HG03025 (cell line): ENCODE results near the gene CYP27A1.

Experiments
- ATAC-seq: cut with Tn5 transposase; IDR thresholded peaks from one replicate; pipeline ENCODE4 v1.9.1; 2021; ENCODE audit warnings: mild to moderate bottlenecking, moderate library complexity; ENCODE audit not compliant: unreplicated experiment, low FRiP score

Gene CYP27A1

GRCh38 chr2:218809515-218809914 is 27.6 kb downstream of the CYP27A1 start:
- no peak for ATAC-seq

DNA sequence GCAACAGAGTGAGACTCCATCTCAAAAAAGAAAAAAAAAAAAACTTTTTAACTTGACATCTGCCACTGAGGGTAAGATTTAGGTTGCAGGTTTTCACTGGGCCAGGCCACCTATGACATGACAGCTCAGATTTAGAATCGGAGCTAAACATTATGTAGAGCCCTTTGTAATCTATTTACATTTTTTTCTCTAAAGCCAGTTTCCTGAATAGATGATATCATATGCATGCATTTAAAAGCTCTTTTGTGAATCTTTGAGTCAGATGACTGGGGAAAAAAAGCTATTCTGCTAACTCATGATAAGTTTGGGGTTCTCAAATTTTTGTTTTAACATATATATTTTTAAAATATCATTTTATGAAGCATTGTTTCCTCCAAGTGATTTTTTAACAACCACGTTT is 28.3 kb downstream of the CYP27A1 start:
- ATAC-seq: no peak

GRCh38 chr2:218811382-218811781 is 29.4 kb downstream of the CYP27A1 start:
- no peak for ATAC-seq

DNA sequence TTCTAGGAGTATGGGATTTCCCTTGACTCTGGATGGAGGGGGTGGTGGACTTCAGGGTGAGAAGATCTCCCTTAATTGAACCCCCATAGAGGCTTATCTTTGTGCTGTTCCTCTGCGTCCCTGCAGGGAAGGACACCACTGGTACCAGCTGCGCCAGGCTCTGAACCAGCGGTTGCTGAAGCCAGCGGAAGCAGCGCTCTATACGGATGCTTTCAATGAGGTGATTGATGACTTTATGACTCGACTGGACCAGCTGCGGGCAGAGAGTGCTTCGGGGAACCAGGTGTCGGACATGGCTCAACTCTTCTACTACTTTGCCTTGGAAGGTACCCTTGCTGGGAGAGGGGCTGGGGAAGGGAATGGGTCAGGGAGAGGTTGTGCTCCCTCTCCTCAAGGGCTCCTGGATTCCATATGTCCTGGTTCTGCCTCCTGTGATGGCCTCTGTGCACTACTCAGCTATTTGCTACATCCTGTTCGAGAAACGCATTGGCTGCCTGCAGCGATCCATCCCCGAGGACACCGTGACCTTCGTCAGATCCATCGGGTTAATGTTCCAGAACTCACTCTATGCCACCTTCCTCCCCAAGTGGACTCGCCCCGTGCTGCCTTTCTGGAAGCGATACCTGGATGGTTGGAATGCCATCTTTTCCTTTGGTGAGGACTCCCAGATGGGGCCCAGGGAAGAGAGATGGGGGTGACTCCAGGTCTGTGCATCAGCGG is 30.3 kb downstream of the CYP27A1 start:
- ATAC-seq: no peak

DNA sequence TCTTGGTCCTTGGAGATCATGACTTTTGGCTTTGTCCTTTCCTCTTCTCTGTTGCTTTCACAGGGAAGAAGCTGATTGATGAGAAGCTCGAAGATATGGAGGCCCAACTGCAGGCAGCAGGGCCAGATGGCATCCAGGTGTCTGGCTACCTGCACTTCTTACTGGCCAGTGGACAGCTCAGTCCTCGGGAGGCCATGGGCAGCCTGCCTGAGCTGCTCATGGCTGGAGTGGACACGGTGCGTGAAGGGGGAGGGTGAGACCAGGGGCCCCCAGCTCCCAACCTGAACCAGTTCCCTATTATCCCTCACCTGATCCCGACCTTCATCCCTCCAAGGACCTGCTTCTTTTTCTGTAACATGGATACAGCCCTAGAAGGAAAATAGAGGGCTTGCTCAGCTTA is 30.9 kb downstream of the CYP27A1 start:
- ATAC-seq: no peak

- no peak for ATAC-seq
Measured at GRCh38 chr2:218813771-218814460, 32.0 kb downstream of the CYP27A1 start.

DNA sequence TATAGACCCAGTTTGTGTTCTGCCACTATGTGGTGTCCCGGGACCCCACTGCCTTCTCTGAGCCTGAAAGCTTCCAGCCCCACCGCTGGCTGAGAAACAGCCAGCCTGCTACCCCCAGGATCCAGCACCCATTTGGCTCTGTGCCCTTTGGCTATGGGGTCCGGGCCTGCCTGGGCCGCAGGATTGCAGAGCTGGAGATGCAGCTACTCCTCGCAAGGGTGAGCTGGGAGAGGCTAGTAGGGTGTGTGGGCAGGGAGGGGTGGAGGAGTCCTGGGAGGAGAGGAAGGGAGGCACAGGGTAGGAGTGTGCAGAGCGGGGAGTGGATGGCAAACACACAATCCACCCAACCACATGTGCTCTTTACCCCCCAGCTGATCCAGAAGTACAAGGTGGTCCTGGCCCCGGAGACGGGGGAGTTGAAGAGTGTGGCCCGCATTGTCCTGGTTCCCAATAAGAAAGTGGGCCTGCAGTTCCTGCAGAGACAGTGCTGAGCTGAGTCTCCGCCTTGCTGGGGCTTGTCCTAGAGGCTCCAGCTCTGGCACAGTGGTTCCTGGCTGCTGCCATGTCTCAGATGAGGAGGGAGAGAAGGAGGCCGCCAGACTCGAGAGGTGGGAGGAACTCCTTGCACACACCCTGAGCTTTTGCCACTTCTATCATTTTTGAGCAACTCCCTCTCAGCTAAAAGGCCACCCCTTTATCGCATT is 32.7 kb downstream of the CYP27A1 start:
- no peak for ATAC-seq

- ATAC-seq: no peak
Measured at GRCh38 chr2:218815244-218815637, 33.3 kb downstream of the CYP27A1 start.

- no peak for ATAC-seq
Measured at GRCh38 chr2:218815649-218816048, 33.7 kb downstream of the CYP27A1 start.

DNA sequence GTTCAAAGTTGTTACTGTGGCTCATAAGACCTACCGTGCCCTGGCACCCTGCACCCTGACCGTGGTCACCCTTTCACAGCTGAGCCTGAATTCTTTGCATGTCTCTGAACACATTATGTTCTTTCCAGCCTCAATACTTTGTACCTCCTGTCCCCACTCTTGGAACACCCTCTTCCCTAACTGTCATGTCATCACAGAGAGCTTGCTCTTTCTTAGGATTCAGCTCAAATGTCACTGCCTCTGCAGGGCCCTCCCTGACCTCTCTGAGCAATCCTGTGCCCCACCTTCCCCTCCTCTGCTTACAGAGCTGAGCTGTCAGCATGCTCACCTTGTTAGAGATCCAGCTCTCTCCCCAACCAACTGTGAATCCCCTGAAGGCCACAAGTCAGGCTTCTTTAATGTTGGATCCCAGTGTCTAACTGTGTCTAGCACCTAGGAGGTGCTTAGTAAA is 34.6 kb downstream of the CYP27A1 start:
- ATAC-seq: no peak

- ATAC-seq: no peak
Measured at GRCh38 chr2:218819093-218819492, 37.1 kb downstream of the CYP27A1 start.

DNA sequence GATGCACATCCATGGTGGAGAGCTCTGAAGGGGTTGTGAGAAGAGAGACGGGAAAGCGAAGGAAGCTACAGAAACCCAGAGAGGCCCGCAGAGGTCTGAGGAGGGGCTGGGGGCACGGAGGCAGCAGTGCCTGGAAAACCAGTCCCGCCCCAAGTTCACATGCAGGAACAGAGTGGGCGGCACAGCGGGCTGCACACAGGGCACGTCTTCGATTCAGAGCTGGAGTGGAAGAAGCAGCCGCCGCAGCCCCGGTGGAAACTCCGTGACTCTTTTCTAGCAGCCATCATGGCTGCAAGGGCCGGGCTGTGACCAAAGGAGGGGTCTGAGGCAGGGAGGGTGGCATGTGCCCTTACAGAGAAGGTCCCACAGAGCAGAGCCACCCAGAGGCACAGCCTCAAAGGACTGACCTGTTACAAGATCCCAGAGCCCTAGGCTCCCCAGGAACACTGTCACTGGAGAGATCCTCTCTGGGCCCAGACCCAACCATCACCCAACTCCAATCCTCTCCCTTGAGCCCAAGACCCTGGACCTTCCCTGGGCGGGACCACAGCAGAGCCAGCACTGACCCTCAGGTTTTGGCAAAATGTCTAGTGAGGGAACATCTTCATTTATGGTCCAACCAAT is 38.9 kb downstream of the CYP27A1 start:
- no peak for ATAC-seq

DNA sequence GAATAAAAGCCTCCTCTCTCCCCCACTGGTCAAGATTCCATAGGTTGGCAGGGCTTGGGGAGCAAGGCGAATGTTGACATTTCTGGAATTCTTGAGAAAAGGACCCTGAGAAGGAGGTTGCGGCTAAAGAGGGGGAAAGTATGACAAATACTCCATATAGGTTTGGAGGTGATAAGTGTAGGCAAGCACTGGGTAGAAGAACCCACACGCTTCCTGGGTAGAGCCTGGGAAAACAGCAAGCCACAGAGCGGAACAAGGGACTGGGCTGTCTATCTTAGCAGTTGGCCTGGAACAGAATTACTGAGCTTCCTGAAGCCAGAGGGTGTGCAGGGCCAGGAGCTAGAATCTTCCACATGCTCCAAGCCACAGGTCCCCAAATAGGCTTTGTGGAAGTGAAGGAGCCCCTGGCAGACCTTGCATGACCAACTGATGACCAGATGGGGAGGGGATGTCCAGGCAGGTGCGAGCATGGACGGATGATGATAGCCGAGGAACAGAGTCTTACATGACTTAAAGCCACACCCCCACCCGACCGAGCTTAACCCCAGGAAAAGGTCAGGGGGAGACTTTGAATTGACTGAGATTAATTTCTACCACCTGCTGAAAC is 39.8 kb downstream of the CYP27A1 start:
- ATAC-seq: no peak

DNA sequence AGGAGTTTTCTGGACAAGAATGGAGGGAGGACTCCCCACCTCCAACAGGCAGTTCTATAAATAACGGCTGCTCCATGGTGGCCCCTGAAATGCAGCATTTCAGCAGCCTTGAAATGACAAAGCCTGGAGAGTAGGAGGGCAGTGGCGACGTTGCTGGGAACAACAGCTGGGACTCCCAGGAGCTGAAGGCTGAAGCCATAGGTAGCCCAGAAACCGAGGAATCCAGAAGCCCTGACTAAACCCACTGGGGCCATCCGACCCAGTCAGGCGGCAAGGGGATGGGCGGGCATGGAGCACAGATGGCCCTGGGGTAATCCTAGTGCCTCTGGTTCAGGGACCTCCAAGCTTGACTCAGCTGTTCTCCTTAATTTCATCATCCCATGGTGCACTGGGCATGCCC is 40.7 kb downstream of the CYP27A1 start:
- no peak for ATAC-seq

DNA sequence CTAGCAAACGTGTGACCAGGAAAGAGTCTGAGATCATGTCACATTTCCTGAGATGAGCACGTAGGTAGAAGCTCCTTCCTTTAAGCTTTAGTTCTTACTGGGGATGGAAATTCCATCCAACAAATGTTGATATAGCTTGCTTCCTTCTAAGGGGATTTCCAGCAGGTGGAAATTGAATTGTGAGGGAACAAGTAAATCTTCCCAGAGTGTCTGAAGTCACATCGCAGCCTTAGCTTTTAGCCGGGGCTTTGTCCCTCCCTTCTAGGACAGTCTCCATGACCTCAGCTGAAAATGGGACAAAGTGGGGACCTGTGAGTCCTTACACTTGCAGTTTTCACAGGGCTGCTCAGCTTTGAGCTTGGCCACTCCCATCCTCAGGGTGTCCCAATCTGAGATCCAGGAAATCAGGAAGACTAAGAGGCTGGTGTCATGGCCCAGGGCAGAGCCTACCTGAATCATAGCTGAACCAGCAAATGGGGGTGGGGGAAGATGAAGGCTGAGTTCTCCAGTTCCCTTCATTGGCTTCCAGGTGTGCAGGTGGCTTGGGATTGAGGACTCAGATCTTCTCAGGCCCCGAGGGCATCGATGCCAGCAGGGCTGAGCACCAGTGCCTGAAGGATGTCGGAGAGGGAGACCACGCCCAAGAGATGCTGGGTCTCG is 41.4 kb downstream of the CYP27A1 start:
- no peak for ATAC-seq

GRCh38 chr2:218824004-218824403 is 42.1 kb downstream of the CYP27A1 start:
- ATAC-seq: no peak

DNA sequence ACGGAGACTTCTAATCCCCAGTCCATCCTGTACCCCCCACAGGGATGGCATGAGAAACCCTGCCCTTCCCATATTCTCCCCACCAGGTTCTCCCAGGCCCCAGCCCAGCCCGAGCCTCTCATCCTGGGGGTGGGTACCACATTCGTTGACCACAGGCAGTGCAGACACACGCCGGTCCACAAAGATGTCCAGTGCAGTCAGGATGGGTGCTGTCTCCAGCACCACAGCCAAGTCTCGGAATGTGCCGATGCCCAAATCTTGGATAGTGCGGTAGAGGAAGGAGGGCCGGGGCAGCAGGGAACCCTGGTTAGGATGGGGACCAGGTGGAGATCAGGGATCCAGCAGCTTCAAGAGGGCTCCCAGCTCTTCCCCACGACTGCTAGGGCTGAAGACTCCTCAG is 44.8 kb downstream of the CYP27A1 start:
- ATAC-seq: no peak

- no peak for ATAC-seq
Measured at GRCh38 chr2:218827701-218828476, 45.9 kb downstream of the CYP27A1 start.

DNA sequence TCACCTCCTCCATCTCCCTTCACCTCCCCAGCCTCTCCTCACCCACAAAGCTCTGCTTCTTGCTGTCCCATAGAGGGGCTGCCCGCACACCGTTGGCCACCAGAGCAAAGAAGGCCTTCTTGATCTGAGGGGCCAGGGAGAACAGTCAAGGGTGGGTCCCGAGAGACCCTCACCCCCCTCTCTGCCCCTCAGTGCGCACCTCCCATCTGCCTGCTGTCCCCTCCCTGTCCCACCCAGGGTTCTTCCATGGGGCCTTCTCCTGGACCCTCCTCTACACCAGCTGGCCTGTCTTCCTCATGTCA is 46.5 kb downstream of the CYP27A1 start:
- no peak for ATAC-seq
